ENCODE data around the gene SLX9. TPM values are rescaled to one million over a fixed set of nuclear protein-coding genes. Genes with fewer than 3 reads are reported as not detected.

Gene SLX9
- polyA plus RNA-seq, 1 donor (not counting 4 experiments of a cell fraction or from before 2014, with no cell fraction given) = 21.8 TPM

DNA sequence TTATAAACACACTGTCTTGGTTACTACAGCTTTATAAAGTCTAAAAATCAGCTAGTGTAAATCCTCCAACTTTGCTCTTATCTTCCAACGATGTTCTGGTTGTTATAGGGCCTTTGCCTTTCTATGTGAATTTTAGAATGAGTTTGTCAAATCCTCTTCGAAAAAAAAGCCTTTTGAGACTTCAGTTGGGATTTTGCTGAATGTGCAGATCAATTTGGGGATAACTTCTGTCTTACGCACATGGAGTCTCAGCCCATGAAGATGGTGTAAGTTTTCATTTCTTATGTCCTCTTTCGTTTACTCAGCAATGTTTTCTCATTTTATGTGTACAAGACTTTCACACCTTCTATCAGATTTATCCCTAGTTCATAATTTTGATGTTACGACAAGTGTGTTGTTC lies 69.8 kb downstream of the SLX9 start:
- H3K9me3 ChIP-seq (ENCODE audit: control insufficient read depth, low read depth, low read length) = no peaks in the 10 kb centered on the region
- dilution Hi-C loops (cut with MboI; ENCODE audit: extremely low pct_ligation_motif_present, low sequenced_read_pairs) = no loop called here

DNA sequence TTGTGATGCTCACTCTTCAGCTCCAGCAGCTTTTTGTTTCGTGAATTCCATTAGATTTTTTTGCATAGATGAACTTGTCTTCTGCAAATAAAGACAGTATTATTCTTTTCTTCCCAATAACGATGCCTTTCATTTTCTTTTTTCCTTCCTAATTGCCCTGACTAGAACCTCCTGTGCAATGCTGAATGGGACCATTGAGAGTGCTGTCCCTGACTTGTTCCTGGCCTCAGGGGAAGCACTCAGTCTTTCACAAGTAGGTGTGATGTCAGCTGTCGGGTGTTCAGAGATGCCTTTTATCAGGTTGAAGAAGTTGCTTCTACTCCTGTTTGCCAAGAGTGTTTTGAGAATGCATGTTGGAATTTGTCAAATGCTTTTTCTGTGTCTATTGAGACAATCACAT lies 70.3 kb downstream of the SLX9 start:
- peak overlapping the region; percentile 66 for H3K4me2 ChIP-seq (ENCODE audit: control insufficient read depth, extremely low read depth, insufficient read depth, low read depth, low read length)

More for the DNA sequence above, 69.8 kb downstream of the SLX9 start:
- Histone ChIP-seq H3K9me1 (ENCODE audit: control insufficient read depth, extremely low read depth, insufficient read depth, low read length) (no peaks in the 10 kb centered on the region), H4K20me1 (ENCODE audit: control insufficient read depth, extremely low read depth, insufficient read depth, low read length) (no peaks in the 10 kb centered on the region), H3K79me2 (ENCODE audit: control insufficient read depth, insufficient read depth, low read length) (no peaks in the 10 kb centered on the region), H3K9ac (ENCODE audit: control insufficient read depth, extremely low read depth, insufficient read depth, low read length) (no peak overlapping the region), H3K27me3 (ENCODE audit: control insufficient read depth, extremely low read depth, insufficient read depth, low read length) (no peaks in the 10 kb centered on the region), H3K27ac (ENCODE audit: control insufficient read depth, insufficient read depth, low read length) (no peak overlapping the region), H3K36me3 (ENCODE audit: control insufficient read depth in 2 of 2, extremely low read depth in 1 of 2, insufficient read depth in 2 of 2, low read length in 2 of 2) (no peaks in the 10 kb centered on the region), H3K4me1 (ENCODE audit: control insufficient read depth, extremely low read depth, insufficient read depth, low read length) (peaks cover 49% of the 10 kb centered on the region), H2AFZ (ENCODE audit: control insufficient read depth, low read length) (no peak overlapping the region), H3K4me3 (ENCODE audit: control insufficient read depth in 2 of 3, extremely low read depth in 1 of 3, insufficient read depth in 2 of 3, low read depth in 1 of 3, low read length in 3 of 3) (no peak overlapping the region), H3K4me2 (ENCODE audit: control insufficient read depth, extremely low read depth, insufficient read depth, low read depth, low read length) (peak overlapping the region; percentile 66)
- TF ChIP-seq, protein P1, sequence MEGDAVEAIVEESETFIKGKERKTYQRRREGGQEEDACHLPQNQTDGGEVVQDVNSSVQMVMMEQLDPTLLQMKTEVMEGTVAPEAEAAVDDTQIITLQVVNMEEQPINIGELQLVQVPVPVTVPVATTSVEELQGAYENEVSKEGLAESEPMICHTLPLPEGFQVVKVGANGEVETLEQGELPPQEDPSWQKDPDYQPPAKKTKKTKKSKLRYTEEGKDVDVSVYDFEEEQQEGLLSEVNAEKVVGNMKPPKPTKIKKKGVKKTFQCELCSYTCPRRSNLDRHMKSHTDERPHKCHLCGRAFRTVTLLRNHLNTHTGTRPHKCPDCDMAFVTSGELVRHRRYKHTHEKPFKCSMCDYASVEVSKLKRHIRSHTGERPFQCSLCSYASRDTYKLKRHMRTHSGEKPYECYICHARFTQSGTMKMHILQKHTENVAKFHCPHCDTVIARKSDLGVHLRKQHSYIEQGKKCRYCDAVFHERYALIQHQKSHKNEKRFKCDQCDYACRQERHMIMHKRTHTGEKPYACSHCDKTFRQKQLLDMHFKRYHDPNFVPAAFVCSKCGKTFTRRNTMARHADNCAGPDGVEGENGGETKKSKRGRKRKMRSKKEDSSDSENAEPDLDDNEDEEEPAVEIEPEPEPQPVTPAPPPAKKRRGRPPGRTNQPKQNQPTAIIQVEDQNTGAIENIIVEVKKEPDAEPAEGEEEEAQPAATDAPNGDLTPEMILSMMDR (optimal IDR thresholded peaks at IDR 0.05 in 1 of 3, IDR thresholded peaks at IDR 0.05 in 1 of 3, conservative IDR thresholded peaks at IDR 0.05 in 1 of 3; ENCODE audit: extremely low read depth in 1 of 3, insufficient read depth in 2 of 3, low read length in 3 of 3) = no peak
- TF ChIP-seq EZH2 (IDR thresholded peaks at IDR 0.05; ENCODE audit: low read length) = no peak
- DNase-seq (ENCODE audit: low read depth, low spot score) (no peak), FAIRE-seq (no peak)

More for the DNA sequence above, 70.3 kb downstream of the SLX9 start:
- dilution Hi-C loops (cut with MboI; ENCODE audit: extremely low pct_ligation_motif_present, low sequenced_read_pairs) = no loop called here
- Histone ChIP-seq H3K4me1 (ENCODE audit: control insufficient read depth, extremely low read depth, insufficient read depth, low read length) (peaks cover 49% of the 10 kb centered on the region), H3K27ac (ENCODE audit: control insufficient read depth, insufficient read depth, low read length) (peak overlapping the region; percentile 57), H3K9ac (ENCODE audit: control insufficient read depth, extremely low read depth, insufficient read depth, low read length) (no peak overlapping the region), H3K4me3 (ENCODE audit: control insufficient read depth in 2 of 3, extremely low read depth in 1 of 3, insufficient read depth in 2 of 3, low read depth in 1 of 3, low read length in 3 of 3) (no peak overlapping the region), H3K36me3 (ENCODE audit: control insufficient read depth in 2 of 2, extremely low read depth in 1 of 2, insufficient read depth in 2 of 2, low read length in 2 of 2) (no peaks in the 10 kb centered on the region), H4K20me1 (ENCODE audit: control insufficient read depth, extremely low read depth, insufficient read depth, low read length) (no peaks in the 10 kb centered on the region), H3K9me3 (ENCODE audit: control insufficient read depth, low read depth, low read length) (no peaks in the 10 kb centered on the region), H3K79me2 (ENCODE audit: control insufficient read depth, insufficient read depth, low read length) (no peaks in the 10 kb centered on the region), H3K27me3 (ENCODE audit: control insufficient read depth, extremely low read depth, insufficient read depth, low read length) (no peaks in the 10 kb centered on the region), H3K9me1 (ENCODE audit: control insufficient read depth, extremely low read depth, insufficient read depth, low read length) (no peaks in the 10 kb centered on the region), H2AFZ (ENCODE audit: control insufficient read depth, low read length) (no peak overlapping the region)
- DNase-seq (ENCODE audit: low read depth, low spot score) (no peak), FAIRE-seq (peak; percentile 91)
- TF ChIP-seq, protein P1 (optimal IDR thresholded peaks at IDR 0.05 in 1 of 3, IDR thresholded peaks at IDR 0.05 in 1 of 3, conservative IDR thresholded peaks at IDR 0.05 in 1 of 3; ENCODE audit: extremely low read depth in 1 of 3, insufficient read depth in 2 of 3, low read length in 3 of 3) = peak in 1 of 3 experiments; percentile 12
- no peak for TF ChIP-seq EZH2 (IDR thresholded peaks at IDR 0.05; ENCODE audit: low read length)

All from keratinocyte (primary cell).